ENCODE measurements around the gene AUTS2. TPM values are rescaled to one million over a fixed set of nuclear protein-coding genes. Genes with fewer than 3 reads are reported as not detected.

Gene AUTS2
- total and polyA plus RNA-seq, 4 donors, result 4.9 to 24.4 (median 7.0) TPM

- peaks cover 0 to 2% (median 0%) of the 10 kb centered on the region in 4 donors for H3K9me3 ChIP-seq (ENCODE audit: control insufficient read depth in 4 of 4, low read length in 3 of 4)
- no peak overlapping the region for H3K9ac ChIP-seq (ENCODE audit: low read depth in 1 of 2, low read length in 2 of 2)
- no peaks in the 10 kb centered on the region for H3K27me3 ChIP-seq (ENCODE audit: control insufficient read depth in 4 of 4, insufficient read depth in 4 of 4, low read length in 3 of 4)
- DNase-seq (ENCODE audit: low spot score), result no peak
- H3K27ac ChIP-seq (ENCODE audit: low read depth in 1 of 2, low read length in 2 of 2), result peak overlapping the region; percentile 4 to 57
- 53% methylated on average over 6 of the region's 6 CpGs for WGBS
- no peaks in the 10 kb centered on the region for H3K36me3 ChIP-seq (ENCODE audit: control insufficient read depth in 4 of 4, insufficient read depth in 3 of 4, low read depth in 1 of 4, low read length in 3 of 4)
- H3K4me1 ChIP-seq (ENCODE audit: control insufficient read depth in 4 of 4, insufficient read depth in 4 of 4, low read length in 3 of 4), result peaks cover 3 to 46% (median 31%) of the 10 kb centered on the region in 4 donors
- H3K4me3 ChIP-seq (ENCODE audit: low read depth in 1 of 3, low read length in 3 of 3), result no peak overlapping the region
- TF ChIP-seq TAF1 (conservative IDR thresholded peaks at IDR 0.05) (no peak), ZBTB33 (IDR thresholded peaks at IDR 0.05) (no peak), JUND (IDR thresholded peaks at IDR 0.05) (peak in 1 of 2 donors; percentile 31), YY1 (IDR thresholded peaks at IDR 0.05) (peak; percentile 65), RAD21 (IDR thresholded peaks at IDR 0.05) (peak in 1 of 2 donors; percentile 25), ATF3 (IDR thresholded peaks at IDR 0.05) (no peak), FOXA2 (IDR thresholded peaks at IDR 0.05) (peak; percentile 21), MAX (IDR thresholded peaks at IDR 0.05) (no peak), CTCF (IDR thresholded peaks at IDR 0.05; ENCODE audit: low read depth, low read length, missing input control) (no peak), RXRA (IDR thresholded peaks at IDR 0.05) (peak; percentile 82 to 85), FOXA1 (IDR thresholded peaks at IDR 0.05) (peak; percentile 32), SP1 (IDR thresholded peaks at IDR 0.05) (peak; percentile 59), HNF4A (conservative IDR thresholded peaks at IDR 0.05) (peak; percentile 59 to 65)
Observed at GRCh38 chr7:70714506-70715038, 1116.3 kb downstream of the AUTS2 start.

GRCh38 chr7:70717553-70718329 is 1119.5 kb downstream of the AUTS2 start:
- H3K4me1 ChIP-seq (ENCODE audit: control insufficient read depth in 4 of 4, insufficient read depth in 4 of 4, low read length in 3 of 4), result peaks cover 5 to 56% (median 37%) of the 10 kb centered on the region in 4 donors
- no peaks in the 10 kb centered on the region for H3K27me3 ChIP-seq (ENCODE audit: control insufficient read depth in 4 of 4, insufficient read depth in 4 of 4, low read length in 3 of 4)
- H3K36me3 ChIP-seq (ENCODE audit: control insufficient read depth in 4 of 4, insufficient read depth in 3 of 4, low read depth in 1 of 4, low read length in 3 of 4), result no peaks in the 10 kb centered on the region
- H3K9ac ChIP-seq (ENCODE audit: low read depth in 1 of 2, low read length in 2 of 2), result no peak overlapping the region
- TF ChIP-seq EGR1 (IDR thresholded peaks at IDR 0.05; ENCODE audit: low read depth in 2 of 2) (no peak), SP1 (IDR thresholded peaks at IDR 0.05) (no peak), CTCF (IDR thresholded peaks at IDR 0.05; ENCODE audit: low read depth, low read length, missing input control) (no peak), GABPA (IDR thresholded peaks at IDR 0.05 in 1 of 2, conservative IDR thresholded peaks at IDR 0.05 in 1 of 2) (no peak), RXRA (IDR thresholded peaks at IDR 0.05) (peak; percentile 30 to 56), MAX (IDR thresholded peaks at IDR 0.05) (no peak), RAD21 (IDR thresholded peaks at IDR 0.05) (no peak), HNF4G (IDR thresholded peaks at IDR 0.05) (no peak), TAF1 (conservative IDR thresholded peaks at IDR 0.05) (no peak), NR2F2 (IDR thresholded peaks at IDR 0.05) (no peak), REST (IDR thresholded peaks at IDR 0.05) (no peak), FOXA1 (IDR thresholded peaks at IDR 0.05) (no peak), HNF4A (conservative IDR thresholded peaks at IDR 0.05) (peak; percentile 41 to 56), FOXA2 (IDR thresholded peaks at IDR 0.05) (no peak), JUND (IDR thresholded peaks at IDR 0.05) (no peak)
- WGBS, result 63% methylated on average over 9 of the region's 9 CpGs
- no peak overlapping the region for H3K27ac ChIP-seq (ENCODE audit: low read depth in 1 of 2, low read length in 2 of 2)
- DNase-seq (ENCODE audit: low spot score), result no peak
- H3K4me3 ChIP-seq (ENCODE audit: low read depth in 1 of 3, low read length in 3 of 3), result no peak overlapping the region
- peaks cover 0 to 2% (median 0%) of the 10 kb centered on the region in 4 donors for H3K9me3 ChIP-seq (ENCODE audit: control insufficient read depth in 4 of 4, low read length in 3 of 4)
